Breast epithelium (tissue), 3 donors: ENCODE results near the gene PDGFD.

Experiments used
- POLR2AphosphoS5 ChIP-seq, 3 donors: sonication (generic); formaldehyde crosslinking; IDR thresholded peaks; one replicate each; pipeline ENCODE4 v1.6.1; 2017; ENCODE audit warnings: antibody characterized with exemption in 3 of 3
- TF ChIP-seq, protein P1 (sequence below), 3 donors: fragments of 450-650 bp; IDR thresholded peaks; one replicate each; pipeline ENCODE4 v1.5.1; 2016 to 2017; ENCODE audit warnings: antibody characterized with exemption in 3 of 3, mild to moderate bottlenecking in 3 of 3, moderate library complexity in 3 of 3

- TF ChIP-seq, protein P1, sequence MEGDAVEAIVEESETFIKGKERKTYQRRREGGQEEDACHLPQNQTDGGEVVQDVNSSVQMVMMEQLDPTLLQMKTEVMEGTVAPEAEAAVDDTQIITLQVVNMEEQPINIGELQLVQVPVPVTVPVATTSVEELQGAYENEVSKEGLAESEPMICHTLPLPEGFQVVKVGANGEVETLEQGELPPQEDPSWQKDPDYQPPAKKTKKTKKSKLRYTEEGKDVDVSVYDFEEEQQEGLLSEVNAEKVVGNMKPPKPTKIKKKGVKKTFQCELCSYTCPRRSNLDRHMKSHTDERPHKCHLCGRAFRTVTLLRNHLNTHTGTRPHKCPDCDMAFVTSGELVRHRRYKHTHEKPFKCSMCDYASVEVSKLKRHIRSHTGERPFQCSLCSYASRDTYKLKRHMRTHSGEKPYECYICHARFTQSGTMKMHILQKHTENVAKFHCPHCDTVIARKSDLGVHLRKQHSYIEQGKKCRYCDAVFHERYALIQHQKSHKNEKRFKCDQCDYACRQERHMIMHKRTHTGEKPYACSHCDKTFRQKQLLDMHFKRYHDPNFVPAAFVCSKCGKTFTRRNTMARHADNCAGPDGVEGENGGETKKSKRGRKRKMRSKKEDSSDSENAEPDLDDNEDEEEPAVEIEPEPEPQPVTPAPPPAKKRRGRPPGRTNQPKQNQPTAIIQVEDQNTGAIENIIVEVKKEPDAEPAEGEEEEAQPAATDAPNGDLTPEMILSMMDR (IDR thresholded peaks at IDR 0.05) = no peak
- no peak for TF ChIP-seq POLR2AphosphoS5 (IDR thresholded peaks at IDR 0.05)
Measured at GRCh38 chr11:104095791-104096190, 68.2 kb downstream of the PDGFD start.
